Mesothelial cell of epicardium (in vitro differentiated cells): Measurements from ENCODE around the gene NXNL1. TPM values are rescaled to one million over a fixed set of nuclear protein-coding genes. Genes with fewer than 3 reads are reported as not detected.
A peak's percentile ranks its signal among the peaks of the same experiment; 100 is the strongest.
"Not testable (repeated sequence)": the region's sequence is repeated elsewhere in the genome, so short reads cannot be mapped to it uniquely, and the experiment has no call there.

Source experiments
- DNase-seq, 2 experiments: peaks; one replicate each; pipeline ENCODE4 v3.0.0; 2021; ENCODE audit warnings: low spot score in 2 of 2; ENCODE audit not compliant: unreplicated experiment in 2 of 2
- H3K27ac Mint-ChIP-seq: 2 replicates; pipeline ENCODE4 v1.8.0; 2021; ENCODE audit warnings: mixed read lengths
- H3K27me3 Mint-ChIP-seq: 2 replicates; pipeline ENCODE4 v1.8.0; 2021; ENCODE audit warnings: low read depth, mixed read lengths
- H3K36me3 Mint-ChIP-seq: 2 replicates; pipeline ENCODE4 v1.8.0; 2021; ENCODE audit warnings: mixed read lengths
- H3K4me1 Mint-ChIP-seq: 2 replicates; pipeline ENCODE4 v1.8.0; 2021; ENCODE audit warnings: mixed read lengths
- H3K4me3 Mint-ChIP-seq: 2 replicates; pipeline ENCODE4 v1.8.0; 2021; ENCODE audit warnings: mild to moderate bottlenecking, moderate library complexity, mixed read lengths
- H3K9me3 Mint-ChIP-seq: 2 replicates; pipeline ENCODE4 v1.8.0; 2021; ENCODE audit warnings: mixed read lengths
- CTCF ChIP-seq: fragments of 200-600 bp; sonication (generic); IDR thresholded peaks from one replicate; pipeline ENCODE4 v1.5.0; 2021; ENCODE audit warnings: antibody characterized with exemption; ENCODE audit not compliant: unreplicated experiment
- total RNA-seq: library from RNA; stranded (reverse); gene quantifications from 3 replicates; pipeline ENCODE4 v1.2.1, GENCODE V29; 2021

The NXNL1 gene, protein sequence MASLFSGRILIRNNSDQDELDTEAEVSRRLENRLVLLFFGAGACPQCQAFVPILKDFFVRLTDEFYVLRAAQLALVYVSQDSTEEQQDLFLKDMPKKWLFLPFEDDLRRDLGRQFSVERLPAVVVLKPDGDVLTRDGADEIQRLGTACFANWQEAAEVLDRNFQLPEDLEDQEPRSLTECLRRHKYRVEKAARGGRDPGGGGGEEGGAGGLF
- not detected in 3 replicates for total RNA-seq

DNA sequence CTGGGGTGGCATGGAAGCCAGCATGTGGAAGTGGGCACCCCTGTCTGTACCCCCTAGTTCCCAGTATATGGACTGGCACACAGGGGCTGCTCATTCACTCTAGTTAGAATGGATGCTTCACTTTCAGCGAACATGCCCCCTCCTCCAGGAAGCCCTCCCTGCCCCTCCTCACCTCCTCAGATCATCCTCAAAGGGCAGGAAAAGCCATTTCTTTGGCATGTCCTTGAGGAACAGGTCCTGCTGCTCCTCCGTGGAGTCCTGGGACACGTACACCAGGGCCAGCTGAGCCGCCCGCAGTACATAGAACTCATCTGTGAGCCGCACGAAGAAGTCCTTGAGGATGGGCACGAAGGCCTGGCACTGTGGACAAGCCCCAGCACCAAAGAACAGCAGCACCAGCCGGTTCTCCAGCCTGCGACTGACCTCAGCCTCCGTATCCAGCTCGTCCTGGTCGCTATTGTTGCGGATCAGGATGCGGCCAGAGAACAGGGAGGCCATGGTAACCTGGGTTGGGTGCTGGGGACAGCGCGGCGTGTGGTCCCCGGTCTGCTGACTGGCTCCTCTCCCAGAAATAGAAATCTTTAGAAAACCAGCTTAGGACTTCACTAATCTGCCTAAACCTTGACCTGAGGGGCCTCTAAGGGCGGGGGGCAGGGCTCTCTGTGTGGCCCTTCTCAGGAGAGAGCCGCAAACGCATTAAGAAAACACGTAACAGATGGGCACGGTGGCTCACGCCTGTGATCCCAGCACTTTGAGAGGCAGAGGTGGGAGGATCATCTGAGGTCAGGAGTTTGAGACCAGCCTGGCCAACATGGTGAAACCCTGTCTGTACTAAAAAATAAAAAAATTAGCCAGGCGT, at the start of gene NXNL1:
NXNL1 (minus strand) TSS at position 555 of the 859 bp plus-strand sequence; CDS start at position 498, 57 bp downstream.
- no peaks in the 10 kb centered on the region for H3K9me3 Mint-ChIP-seq
- H3K27ac Mint-ChIP-seq, result no peak within 1 kb of the TSS
- H3K36me3 Mint-ChIP-seq, result no peaks in the 10 kb centered on the region
- H3K27me3 Mint-ChIP-seq, result peaks cover 24% of the 10 kb centered on the region
- H3K4me1 Mint-ChIP-seq, result no peaks in the 10 kb centered on the region
- TF ChIP-seq CTCF, result no peak
- no peak within 1 kb of the TSS for H3K4me3 Mint-ChIP-seq
- DNase-seq, result no peak

DNA sequence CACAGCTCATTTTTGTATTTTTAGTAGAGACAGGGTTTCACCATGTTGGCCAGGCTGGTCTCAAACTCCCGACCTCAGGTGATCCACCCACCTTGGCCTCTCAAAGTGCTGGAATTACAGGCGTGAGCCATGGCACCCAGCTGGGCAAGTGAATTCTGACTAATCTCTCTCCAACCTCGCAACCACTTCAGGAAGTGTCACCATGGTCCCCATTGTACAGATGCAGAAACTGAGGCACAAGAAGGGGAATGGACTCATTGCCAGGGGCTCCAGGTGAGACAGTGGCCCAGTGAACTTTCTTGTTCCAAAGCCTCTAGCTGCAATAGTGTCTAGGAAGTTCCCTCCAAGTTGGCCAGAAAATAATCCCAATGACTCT, 47.8 kb upstream of the NXNL1 start:
- DNase-seq, H3K4me3 Mint-ChIP-seq, H3K9me3 Mint-ChIP-seq, H3K36me3 Mint-ChIP-seq, H3K27me3 Mint-ChIP-seq, H3K27ac Mint-ChIP-seq: not testable (repeated sequence)
- peaks cover 19% of the 10 kb centered on the region for H3K4me1 Mint-ChIP-seq

GRCh38 chr19:17506745-17507144, 46.0 kb upstream of the NXNL1 start:
- no peak overlapping the region for H3K27ac Mint-ChIP-seq
- no peak for TF ChIP-seq CTCF
- H3K4me1 Mint-ChIP-seq, result peaks cover 10% of the 10 kb centered on the region
- no peak overlapping the region for H3K4me3 Mint-ChIP-seq
- no peaks in the 10 kb centered on the region for H3K27me3 Mint-ChIP-seq
- peaks cover 11% of the 10 kb centered on the region for H3K36me3 Mint-ChIP-seq
- no peak for DNase-seq
- H3K9me3 Mint-ChIP-seq, result no peaks in the 10 kb centered on the region

GRCh38 chr19:17505223-17505622, 44.5 kb upstream of the NXNL1 start:
- DNase-seq, result no peak
- Mint-ChIP-seq H3K4me1 (peaks cover 4% of the 10 kb centered on the region), H3K4me3 (no peak overlapping the region), H3K9me3 (no peaks in the 10 kb centered on the region), H3K27me3 (no peaks in the 10 kb centered on the region), H3K27ac (no peak overlapping the region), H3K36me3 (peaks cover 12% of the 10 kb centered on the region)
- TF ChIP-seq CTCF, result no peak

- H3K4me1 Mint-ChIP-seq, result peaks cover 9% of the 10 kb centered on the region
- H3K36me3 Mint-ChIP-seq, result peaks cover 12% of the 10 kb centered on the region
- peak overlapping the region; percentile 16 for H3K27ac Mint-ChIP-seq
- H3K27me3 Mint-ChIP-seq, result no peaks in the 10 kb centered on the region
- H3K9me3 Mint-ChIP-seq, result no peaks in the 10 kb centered on the region
- no peak overlapping the region for H3K4me3 Mint-ChIP-seq
- no peak for TF ChIP-seq CTCF
- no peak for DNase-seq
Observed at GRCh38 chr19:17504456-17504855, 43.7 kb upstream of the NXNL1 start.

GRCh38 chr19:17504030-17504429, 43.3 kb upstream of the NXNL1 start:
- peaks cover 10% of the 10 kb centered on the region for H3K4me1 Mint-ChIP-seq
- no peaks in the 10 kb centered on the region for H3K9me3 Mint-ChIP-seq
- H3K27me3 Mint-ChIP-seq, result no peaks in the 10 kb centered on the region
- no peak overlapping the region for H3K4me3 Mint-ChIP-seq
- H3K36me3 Mint-ChIP-seq, result peaks cover 12% of the 10 kb centered on the region
- no peak overlapping the region for H3K27ac Mint-ChIP-seq
- no peak for DNase-seq
- TF ChIP-seq CTCF, result no peak
